Ramos (cell line): ENCODE data around the gene CDK19.
"Not testable (repeated sequence)": the region's sequence is repeated elsewhere in the genome, so short reads cannot be mapped to it uniquely, and the experiment has no call there.

Experiments used
- in situ Hi-C: fragments of 300-500 bp; cut with MboI; formaldehyde crosslinking; loops from one replicate; pipeline ENCODE4 v1.14.3; 2022; ENCODE audit warnings: low sequenced_read_pairs; ENCODE audit not compliant: unreplicated experiment

Gene CDK19

GRCh38 chr6:110815411-110816409 lies at the start of gene CDK19:
Gene CDK19, minus strand, starts transcription at chr6:110815469. Its CDS starts 333 bp downstream, at chr6:110815136.
- in situ Hi-C loops = no loop called here

GRCh38 chr6:110864824-110865223 lies 49.6 kb upstream of the CDK19 start:
- in situ Hi-C loops = no loop called here

GRCh38 chr6:110859335-110859792 lies 44.1 kb upstream of the CDK19 start:
- in situ Hi-C loops = no loop called here

- in situ Hi-C loops = no loop called here
Measured at GRCh38 chr6:110858562-110859214, 43.4 kb upstream of the CDK19 start.

- in situ Hi-C loops = no loop called here
Measured at GRCh38 chr6:110858016-110858415, 42.7 kb upstream of the CDK19 start.

- in situ Hi-C loops = no loop called here
Measured at GRCh38 chr6:110856296-110856695, 41.0 kb upstream of the CDK19 start.

GRCh38 chr6:110853754-110854477 lies 38.6 kb upstream of the CDK19 start:
- in situ Hi-C loops = no loop called here

GRCh38 chr6:110852773-110853172 lies 37.5 kb upstream of the CDK19 start:
- in situ Hi-C loops = no loop called here

GRCh38 chr6:110849781-110850180 lies 34.5 kb upstream of the CDK19 start:
- in situ Hi-C loops = no loop called here

- in situ Hi-C loops = no loop called here
Measured at GRCh38 chr6:110841266-110841665, 26.0 kb upstream of the CDK19 start.

GRCh38 chr6:110835751-110836150 lies 20.5 kb upstream of the CDK19 start:
- in situ Hi-C loops = not testable (repeated sequence)

- in situ Hi-C loops = no loop called here
Measured at GRCh38 chr6:110833831-110834230, 18.6 kb upstream of the CDK19 start.

GRCh38 chr6:110831405-110831804 lies 16.1 kb upstream of the CDK19 start:
- in situ Hi-C loops = no loop called here

- in situ Hi-C loops = no loop called here
Measured at GRCh38 chr6:110828396-110828795, 13.1 kb upstream of the CDK19 start.

GRCh38 chr6:110826236-110827129 lies 11.2 kb upstream of the CDK19 start:
- in situ Hi-C loops = no loop called here

- in situ Hi-C loops = no loop called here
Measured at GRCh38 chr6:110823146-110823545, 7.9 kb upstream of the CDK19 start.

- in situ Hi-C loops = no loop called here
Measured at GRCh38 chr6:110822249-110822648, 7.0 kb upstream of the CDK19 start.

- in situ Hi-C loops = no loop called here
Measured at GRCh38 chr6:110816677-110817076, 1.4 kb upstream of the CDK19 start.

- in situ Hi-C loops = no loop called here
Measured at GRCh38 chr6:110815015-110815410, 256 bp downstream of the CDK19 start.
